GM13977 (cell line): ENCODE results near the gene ZNF536.

Experiments used
- DNase-seq: peaks from one replicate; pipeline ENCODE4 v3.0.0; 2012; ENCODE audit warnings: low spot score
- in situ Hi-C: fragments of 300-500 bp; cut with MboI; formaldehyde crosslinking; loops from one replicate; pipeline ENCODE4 v1.12.0; 2022; ENCODE audit warnings: low sequenced_read_pairs, low pct_unique_long_range_greater_than_20kb, mixed read lengths, inconsistent platforms; ENCODE audit not compliant: unreplicated experiment
- TF ChIP-seq, protein P1 (sequence below): IDR thresholded peaks from 2 replicates; pipeline ENCODE4 v1.5.1; 2012; ENCODE audit warnings: mild to moderate bottlenecking, control low read depth; ENCODE audit not compliant: insufficient read depth; ENCODE audit errors: extremely low read depth, missing control alignments

The ZNF536 gene

DNA sequence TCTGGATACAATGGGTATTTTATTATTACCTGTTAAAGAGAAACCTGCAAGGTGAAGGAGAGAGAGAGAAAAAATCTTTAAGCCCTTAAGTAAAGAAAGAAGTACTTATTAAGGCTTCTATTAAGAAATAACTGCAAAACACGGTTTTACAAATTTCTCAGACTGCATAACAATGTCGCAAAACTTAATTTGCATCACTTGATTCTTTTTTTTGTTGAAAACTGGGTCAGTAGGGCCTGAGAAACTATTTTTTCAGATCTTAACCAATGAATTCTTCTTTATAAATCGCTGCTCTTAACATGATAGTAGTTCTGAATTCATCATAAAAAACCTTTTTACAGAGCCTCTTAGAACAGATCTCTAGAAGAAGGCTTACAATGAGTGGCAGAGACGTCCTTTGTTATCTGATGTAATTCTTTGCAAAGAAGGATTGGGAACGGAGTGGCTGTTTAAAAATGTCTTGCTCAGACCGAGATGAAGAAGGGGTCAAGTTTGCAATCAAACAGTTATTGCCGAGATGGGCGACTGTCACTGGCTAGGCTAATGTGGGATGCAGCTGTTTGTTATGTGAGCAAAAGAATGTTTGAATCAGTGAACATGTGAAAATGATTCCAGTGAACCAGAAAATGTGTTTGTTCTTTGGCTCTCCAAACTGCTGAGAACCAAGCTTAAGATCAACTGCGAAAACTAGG lies 76.3 kb downstream of the ZNF536 start:
- TF ChIP-seq, protein P1, sequence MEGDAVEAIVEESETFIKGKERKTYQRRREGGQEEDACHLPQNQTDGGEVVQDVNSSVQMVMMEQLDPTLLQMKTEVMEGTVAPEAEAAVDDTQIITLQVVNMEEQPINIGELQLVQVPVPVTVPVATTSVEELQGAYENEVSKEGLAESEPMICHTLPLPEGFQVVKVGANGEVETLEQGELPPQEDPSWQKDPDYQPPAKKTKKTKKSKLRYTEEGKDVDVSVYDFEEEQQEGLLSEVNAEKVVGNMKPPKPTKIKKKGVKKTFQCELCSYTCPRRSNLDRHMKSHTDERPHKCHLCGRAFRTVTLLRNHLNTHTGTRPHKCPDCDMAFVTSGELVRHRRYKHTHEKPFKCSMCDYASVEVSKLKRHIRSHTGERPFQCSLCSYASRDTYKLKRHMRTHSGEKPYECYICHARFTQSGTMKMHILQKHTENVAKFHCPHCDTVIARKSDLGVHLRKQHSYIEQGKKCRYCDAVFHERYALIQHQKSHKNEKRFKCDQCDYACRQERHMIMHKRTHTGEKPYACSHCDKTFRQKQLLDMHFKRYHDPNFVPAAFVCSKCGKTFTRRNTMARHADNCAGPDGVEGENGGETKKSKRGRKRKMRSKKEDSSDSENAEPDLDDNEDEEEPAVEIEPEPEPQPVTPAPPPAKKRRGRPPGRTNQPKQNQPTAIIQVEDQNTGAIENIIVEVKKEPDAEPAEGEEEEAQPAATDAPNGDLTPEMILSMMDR = no peak
- DNase-seq = no peak
- in situ Hi-C loops = no loop called here

DNA sequence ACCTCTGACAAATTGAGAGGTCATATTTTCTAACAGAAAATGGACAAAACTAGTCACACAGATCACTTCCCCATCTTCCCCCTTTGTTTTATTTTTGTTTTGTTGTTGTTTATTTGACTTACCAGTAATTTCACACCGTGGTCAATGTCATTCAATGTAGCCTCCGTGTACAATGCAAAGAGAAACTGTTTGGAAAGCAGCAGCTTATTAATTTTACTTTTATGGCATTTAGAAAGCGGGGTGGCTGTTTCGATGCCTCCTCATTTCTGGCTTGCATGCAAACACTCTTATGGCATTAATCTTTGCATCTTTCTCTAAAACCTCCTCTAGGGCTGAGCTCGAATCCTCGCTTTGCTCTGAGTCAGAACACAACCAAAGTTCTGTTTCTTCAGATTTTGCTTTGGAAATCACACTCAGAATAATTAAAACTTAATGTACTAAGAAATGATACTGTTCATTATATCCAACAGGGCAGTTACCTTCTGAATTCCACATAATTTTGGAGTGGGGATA lies 77.0 kb downstream of the ZNF536 start:
- TF ChIP-seq, protein P1 = no peak
- in situ Hi-C loops = no loop called here
- no peak for DNase-seq

DNA sequence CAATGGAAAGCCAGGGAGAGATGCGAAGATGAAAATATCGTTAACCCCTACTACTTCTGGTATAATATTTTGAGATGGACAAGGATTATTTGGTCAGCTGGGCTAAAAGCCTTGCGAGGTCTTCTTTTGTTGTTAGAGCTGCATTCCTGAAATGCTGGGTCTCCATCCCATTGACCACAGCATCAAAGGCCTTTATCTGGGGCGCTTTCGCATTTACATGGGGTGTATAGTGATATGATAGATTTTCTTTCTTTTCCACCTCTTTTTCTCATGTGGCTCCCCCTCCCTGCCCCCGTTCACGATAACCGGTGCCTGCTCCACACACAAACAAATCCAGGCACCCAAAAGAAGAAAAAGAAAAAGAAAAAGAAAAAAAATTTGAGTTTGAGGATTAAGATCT lies 77.5 kb downstream of the ZNF536 start:
- in situ Hi-C loops = no loop called here
- no peak for DNase-seq
- TF ChIP-seq, protein P1 = no peak

DNA sequence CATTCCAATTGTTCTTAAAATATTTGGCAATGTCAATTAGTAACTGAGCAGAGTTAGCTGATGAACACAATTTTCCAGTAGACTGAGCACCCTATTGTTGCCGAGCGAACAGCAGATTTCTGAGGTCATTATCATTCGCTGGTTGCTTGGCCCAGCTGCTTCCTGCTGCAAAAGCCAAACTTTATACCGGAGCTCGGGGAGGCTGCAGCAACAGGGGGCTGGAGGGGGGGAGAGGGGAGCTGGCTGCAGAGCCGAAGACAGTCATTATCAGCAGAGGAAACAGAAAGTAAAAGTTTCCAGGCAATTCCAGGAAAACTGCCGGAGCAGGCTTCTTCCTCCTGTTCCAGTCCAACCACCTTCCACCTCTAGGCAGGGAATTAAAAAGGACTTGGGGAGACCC lies 77.9 kb downstream of the ZNF536 start:
- DNase-seq = no peak
- TF ChIP-seq, protein P1 = no peak
- in situ Hi-C loops = no loop called here

DNA sequence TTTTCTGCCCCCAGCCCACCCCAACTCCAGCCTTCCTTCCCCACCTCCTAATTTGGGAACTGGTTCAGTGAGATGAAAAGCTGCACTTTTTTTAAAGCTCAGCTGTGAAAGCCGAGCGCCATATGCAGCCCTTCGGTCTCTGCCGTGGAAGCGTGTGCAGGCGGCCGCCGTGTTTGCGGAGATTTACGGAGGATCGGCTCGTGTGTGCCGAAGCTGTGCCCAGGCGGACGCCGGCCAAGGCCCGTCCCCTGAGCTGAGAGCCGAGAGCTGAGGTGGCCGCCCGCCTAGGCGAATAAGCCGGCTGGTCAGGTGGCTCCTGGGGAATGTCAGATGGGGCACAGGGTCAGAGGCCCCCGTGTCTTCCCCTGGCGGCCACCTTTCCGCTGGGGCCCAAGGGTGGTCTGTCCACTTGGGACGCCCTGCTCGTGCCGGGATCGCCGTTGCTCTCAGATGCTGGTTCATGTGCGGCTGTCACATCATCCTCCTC lies 78.7 kb downstream of the ZNF536 start:
- in situ Hi-C loops = no loop called here
- no peak for DNase-seq

DNA sequence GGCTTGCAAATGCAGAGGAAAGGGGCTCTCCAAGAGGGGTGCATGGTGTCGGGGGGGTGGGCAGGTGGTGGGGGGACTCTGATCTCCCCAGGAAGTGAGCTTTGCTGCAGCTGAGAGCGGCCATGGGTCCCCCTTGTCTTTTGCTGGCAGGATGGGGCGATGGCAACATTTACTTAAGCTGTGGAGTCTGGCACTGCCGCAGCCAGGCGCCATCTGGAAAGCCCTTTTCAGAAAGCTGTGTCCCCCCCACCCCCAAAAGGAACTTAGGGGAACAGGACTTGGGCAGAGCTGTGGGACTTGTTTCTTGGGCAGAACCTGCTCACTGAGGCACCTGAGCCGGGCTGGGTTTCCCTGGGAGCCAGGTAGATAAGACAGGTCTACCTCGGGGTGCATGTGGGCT lies 80.7 kb downstream of the ZNF536 start:
- no peak for DNase-seq
- in situ Hi-C loops = no loop called here
- TF ChIP-seq, protein P1 = no peak

More for the DNA sequence above, 78.7 kb downstream of the ZNF536 start:
- TF ChIP-seq, protein P1 = no peak

DNA sequence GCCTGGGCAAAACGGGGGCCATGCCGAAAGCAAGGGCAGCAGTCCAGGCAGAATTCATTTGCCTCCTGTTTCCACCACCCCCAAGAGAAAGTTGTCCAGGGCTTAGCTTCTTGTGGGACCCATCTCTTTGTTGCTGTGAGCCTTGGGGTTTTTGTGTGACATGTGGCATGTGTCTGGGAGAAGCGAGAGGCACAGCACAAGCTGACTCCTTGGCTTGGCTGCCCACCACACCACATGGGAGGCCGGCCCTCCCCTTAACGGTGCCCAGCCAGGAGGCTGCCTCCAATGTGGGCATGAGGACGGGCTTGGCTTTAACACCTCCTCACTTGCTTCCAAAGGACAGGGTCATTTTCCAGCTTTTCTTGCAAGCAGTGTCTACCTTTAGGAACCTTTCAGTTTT lies 81.6 kb downstream of the ZNF536 start:
- in situ Hi-C loops = no loop called here
- no peak for DNase-seq
- TF ChIP-seq, protein P1 = no peak
